Right cardiac atrium (tissue), 5 donors: ENCODE results near the gene EML1. TPM values are rescaled to one million over a fixed set of nuclear protein-coding genes. Genes with fewer than 3 reads are reported as not detected.
A peak's percentile ranks its signal among the peaks of the same experiment; 100 is the strongest.

Experiments used
- ATAC-seq, 2 donors: fragments of 200-7000 bp; cut with Tn5 transposase; one replicate each; pipeline versions ENCODE4 v1.8.0 to v1.9.1; 2020; ENCODE audit warnings: moderate library complexity in 2 of 2, mild to moderate bottlenecking in 1 of 2
- DNase-seq, 3 donors: peaks; one replicate each; pipeline ENCODE4 v3.0.0-alpha.2; 2020
- H3K27ac ChIP-seq: one replicate; pipeline ENCODE4 v1.5.1; 2013; ENCODE audit warnings: mild to moderate bottlenecking, low read length, control low read depth, moderate library complexity
- H3K27me3 ChIP-seq: one replicate; pipeline ENCODE4 v1.6.1; 2013; ENCODE audit not compliant: control insufficient read depth, insufficient read depth
- H3K4me1 ChIP-seq: one replicate; pipeline ENCODE4 v1.6.1; 2013; ENCODE audit warnings: low read length; ENCODE audit not compliant: control insufficient read depth, insufficient read depth
- H3K4me3 ChIP-seq: one replicate; pipeline ENCODE4 v1.5.1; 2013; ENCODE audit warnings: low read length, control low read depth
- H3K9me3 ChIP-seq: one replicate; pipeline ENCODE4 v1.6.1; 2013; ENCODE audit warnings: low read length; ENCODE audit not compliant: control insufficient read depth
- WGBS: extraction: QIAGEN DNeasy Blood & Tissue Kit; methylation state at CpG from one replicate; pipeline ENCODE4 v1.1.7; 2013; 5-methylcytosine and 5-hydroxymethylcytosine counted together
- intact Hi-C, 4 donors: fragments of 100-400 bp; cut with DNase I; formaldehyde crosslinking; loops; one replicate each; pipeline versions ENCODE4 v1.11.0 to v1.14.0; 2022 to 2023
- polyA plus RNA-seq: library from polyadenylated mRNA; stranded (reverse); fragments of 200-250 nt; gene quantifications from one replicate; pipeline ENCODE4 v1.2.3, GENCODE V29; 2013
- total RNA-seq, 4 donors: library from RNA; stranded (reverse); fragmentation: NEBNext Ultra II Directional; extraction: Animal tissue kit (Norgen Biotek cat#: 25700); gene quantifications; one replicate each; pipeline ENCODE4 v1.2.1, GENCODE V29; 2021
- donor health status: healthy with polysubstance abuse.
- donor health status: DM: no; HTN: yes; CAD: no.
- donor health status: DM: no; HTN: no; CAD: no.
- donor health status: DM: no; HTN: yes; CAD: no; lungs with severe emphysema.
- donor health status: DM: yes; HTN: yes; CAD: no.

Gene EML1
- total and polyA plus RNA-seq, 5 donors, result 11.2 to 39.1 (median 34.0) TPM

GRCh38 chr14:99971941-99972747 lies 178.9 kb downstream of the EML1 start:
- Histone ChIP-seq H3K27me3 (no peaks in the 10 kb centered on the region), H3K27ac (peak overlapping the region; percentile 51), H3K9me3 (peaks cover 4% of the 10 kb centered on the region), H3K4me3 (peak overlapping the region; percentile 98), H3K4me1 (no peaks in the 10 kb centered on the region)
- intact Hi-C loops, result no loop called here
- ATAC-seq, result peak; percentile 7 to 18
- WGBS, result under 1% methylated on average over 79 of the region's 79 CpGs
- peak; percentile 25 to 66 (median 63) for DNase-seq

DNA sequence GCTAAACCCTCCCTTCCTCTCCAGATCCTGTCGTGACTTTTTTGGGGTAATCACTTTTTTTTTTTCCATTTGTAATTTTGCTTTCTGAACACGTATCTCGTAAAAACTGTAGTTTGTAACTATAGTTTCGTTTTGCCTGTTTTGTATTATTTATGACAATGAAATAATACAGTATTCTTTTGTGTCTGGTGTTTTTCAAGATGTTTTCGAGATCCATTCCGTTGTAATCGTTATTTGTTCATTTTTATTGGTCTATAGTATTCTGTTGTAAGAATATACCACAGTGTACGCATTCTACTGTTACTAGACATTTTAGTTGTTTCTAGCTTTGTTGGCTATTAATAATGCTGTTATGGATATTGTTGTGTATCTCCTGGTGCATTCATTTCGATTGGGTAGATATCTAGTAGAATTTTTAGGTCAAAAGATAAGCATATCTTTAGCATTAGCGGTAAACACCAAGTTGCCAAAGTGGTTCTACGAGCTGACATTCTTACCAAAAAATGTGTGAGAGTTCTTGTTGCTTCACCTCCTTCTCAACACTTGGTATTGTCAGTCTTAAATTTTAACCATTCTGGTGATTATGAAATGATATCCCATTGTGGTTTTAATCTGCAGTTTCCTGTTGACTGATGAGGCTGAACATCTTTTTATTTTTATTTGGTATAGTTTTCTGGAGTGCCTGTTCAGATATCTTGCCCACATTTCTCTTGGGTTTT lies 179.7 kb downstream of the EML1 start:
- Histone ChIP-seq H3K27me3 (no peaks in the 10 kb centered on the region), H3K9me3 (peaks cover 4% of the 10 kb centered on the region), H3K4me1 (no peaks in the 10 kb centered on the region), H3K27ac (no peak overlapping the region), H3K4me3 (peak overlapping the region; percentile 98)
- 46% methylated on average over 11 of the region's 11 CpGs for WGBS
- no peak for DNase-seq
- intact Hi-C loops, result no loop called here
- no peak for ATAC-seq

GRCh38 chr14:99975190-99975589 lies 182.0 kb downstream of the EML1 start:
- no peak for DNase-seq

GRCh38 chr14:99976021-99976420 lies 182.8 kb downstream of the EML1 start:
- no peaks in the 10 kb centered on the region for H3K4me1 ChIP-seq
- intact Hi-C loops, result no loop called here
- WGBS, result 96% methylated on average over 1 of the region's 1 CpG
- no peak for DNase-seq
- no peak for ATAC-seq
- H3K9me3 ChIP-seq, result peaks cover 4% of the 10 kb centered on the region
- no peak overlapping the region for H3K4me3 ChIP-seq
- H3K27me3 ChIP-seq, result no peaks in the 10 kb centered on the region
- H3K27ac ChIP-seq, result no peak overlapping the region

More at GRCh38 chr14:99975190-99975589, 182.0 kb downstream of the EML1 start:
- no peak overlapping the region for H3K27ac ChIP-seq
- H3K4me1 ChIP-seq, result no peaks in the 10 kb centered on the region
- intact Hi-C loops, result no loop called here
- no peaks in the 10 kb centered on the region for H3K27me3 ChIP-seq
- H3K4me3 ChIP-seq, result no peak overlapping the region
- ATAC-seq, result no peak
- H3K9me3 ChIP-seq, result peaks cover 4% of the 10 kb centered on the region

- DNase-seq, result no peak
- Histone ChIP-seq H3K4me3 (no peak overlapping the region), H3K27me3 (no peaks in the 10 kb centered on the region), H3K9me3 (peaks cover 4% of the 10 kb centered on the region), H3K4me1 (no peaks in the 10 kb centered on the region), H3K27ac (no peak overlapping the region)
- intact Hi-C loops, result no loop called here
- 89% methylated on average over 3 of the region's 3 CpGs for WGBS
- no peak for ATAC-seq
Measured at GRCh38 chr14:99976681-99977080, 183.5 kb downstream of the EML1 start.

DNA sequence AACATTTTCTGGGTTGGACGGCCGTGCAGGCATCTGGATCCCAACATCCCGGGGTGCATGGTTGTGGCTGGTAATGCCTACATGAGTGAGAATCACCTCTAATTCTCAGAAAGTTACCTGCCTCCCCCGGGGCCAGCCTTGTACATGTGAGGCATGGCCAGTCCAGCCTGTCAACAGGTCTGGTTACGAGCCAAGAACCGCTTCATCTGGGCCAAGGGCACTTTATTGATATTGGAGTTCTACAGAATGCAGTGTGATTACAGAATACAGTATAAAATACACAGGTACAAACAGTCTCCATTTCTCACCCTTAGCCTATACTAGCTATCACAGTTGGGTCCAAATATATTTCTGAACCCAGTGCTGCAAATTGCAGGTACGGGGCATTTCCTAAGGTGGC lies 187.1 kb downstream of the EML1 start:
- 83% methylated on average over 7 of the region's 7 CpGs for WGBS
- no peak for ATAC-seq
- no peaks in the 10 kb centered on the region for H3K27me3 ChIP-seq
- H3K9me3 ChIP-seq, result peaks cover 2% of the 10 kb centered on the region
- no peak for DNase-seq
- H3K4me1 ChIP-seq, result no peaks in the 10 kb centered on the region
- intact Hi-C loops, result loop anchor here (5.0 to 10.0 kb wide), 4 partner anchors 127 to 397 kb away; partner anchors contain the start of gene WDR25 (in 1 of the 4)
- H3K4me3 ChIP-seq, result no peak overlapping the region
- no peak overlapping the region for H3K27ac ChIP-seq

DNA sequence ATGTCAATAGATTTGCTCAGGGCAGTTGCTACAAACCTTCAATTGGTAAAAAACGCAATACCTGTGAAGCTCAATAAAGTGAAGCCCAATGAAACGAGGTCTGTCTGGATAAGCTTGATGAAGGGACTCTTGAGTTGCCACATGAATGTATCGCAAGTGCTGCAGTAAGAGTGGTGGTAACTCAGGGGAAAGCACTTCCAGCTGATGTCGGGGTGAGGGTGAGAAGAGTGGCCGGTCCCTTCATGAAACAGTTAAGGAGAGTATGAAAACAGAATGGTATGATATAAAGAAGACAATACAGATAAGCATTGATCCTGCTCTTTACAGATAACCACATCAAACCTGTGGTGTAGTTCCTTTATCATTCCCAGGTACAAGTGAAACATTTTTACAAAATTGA lies 188.6 kb downstream of the EML1 start:
- no peak overlapping the region for H3K4me3 ChIP-seq
- H3K27ac ChIP-seq, result no peak overlapping the region
- H3K27me3 ChIP-seq, result no peaks in the 10 kb centered on the region
- DNase-seq (no peak), ATAC-seq (no peak)
- intact Hi-C loops, result loop anchor here (2.0 to 10.0 kb wide), 6 partner anchors 125 to 395 kb away; partner anchors contain the start of gene WDR25 (in 1 of the 4)
- H3K4me1 ChIP-seq, result no peaks in the 10 kb centered on the region
- no peaks in the 10 kb centered on the region for H3K9me3 ChIP-seq
- WGBS, result 72% methylated on average over 5 of the region's 5 CpGs

- Histone ChIP-seq H3K4me3 (no peak overlapping the region), H3K4me1 (no peaks in the 10 kb centered on the region), H3K27ac (no peak overlapping the region), H3K9me3 (no peaks in the 10 kb centered on the region), H3K27me3 (no peaks in the 10 kb centered on the region)
- DNase-seq (peak in 2 of 3 donors; percentile 45 to 53), ATAC-seq (peak; percentile 88 to 89)
- 23% methylated on average over 5 of the region's 5 CpGs for WGBS
- intact Hi-C loops, result loop anchor here (2.0 to 10.0 kb wide), 6 partner anchors 124 to 395 kb away; partner anchors contain the start of gene WDR25 (in 1 of the 4)
Measured at GRCh38 chr14:99982537-99983250, 189.5 kb downstream of the EML1 start.

GRCh38 chr14:99983251-99984015 lies 190.2 kb downstream of the EML1 start:
- intact Hi-C loops, result loop anchor here (2.0 to 10.0 kb wide), 6 partner anchors 123 to 394 kb away; partner anchors contain the start of gene WDR25 (in 1 of the 4)
- WGBS, result 79% methylated on average over 4 of the region's 4 CpGs
- ATAC-seq, result no peak
- no peaks in the 10 kb centered on the region for H3K27me3 ChIP-seq
- H3K27ac ChIP-seq, result no peak overlapping the region
- DNase-seq, result no peak
- no peaks in the 10 kb centered on the region for H3K4me1 ChIP-seq
- H3K9me3 ChIP-seq, result no peaks in the 10 kb centered on the region
- H3K4me3 ChIP-seq, result no peak overlapping the region

GRCh38 chr14:99984036-99984435 lies 190.8 kb downstream of the EML1 start:
- Histone ChIP-seq H3K4me3 (no peak overlapping the region), H3K27me3 (no peaks in the 10 kb centered on the region), H3K9me3 (no peaks in the 10 kb centered on the region), H3K4me1 (no peaks in the 10 kb centered on the region), H3K27ac (no peak overlapping the region)
- ATAC-seq (no peak), DNase-seq (no peak)
- 49% methylated on average over 3 of the region's 3 CpGs for WGBS
- intact Hi-C loops, result loop anchor here (5.0 to 10.0 kb wide), 4 partner anchors 123 to 393 kb away; partner anchors contain the start of gene WDR25 (in 1 of the 4)
